Gastrocnemius medialis (tissue), 4 donors: Measurements from ENCODE around the gene NAA10. TPM values are rescaled to one million over a fixed set of nuclear protein-coding genes. Genes with fewer than 3 reads are reported as not detected.

Experiments
- ATAC-seq, 2 donors: fragments of 150-250 bp; one replicate each; pipeline ENCODE4 v1.9.1; 2016
- DNase-seq, 2 donors: peaks; one replicate each; pipeline ENCODE4 v3.0.0-alpha.2; 2019
- H3K27ac ChIP-seq, 4 donors: fragments of 200-600 bp; sonication (generic); 1 replicate in 1 of 4; 2 replicates in 3 of 4; pipeline ENCODE4 v1.5.1; 2016 to 2018; ENCODE audit warnings: mild to moderate bottlenecking in 2 of 4, moderate library complexity in 1 of 4
- H3K27me3 ChIP-seq, 3 donors: fragments of 200-600 bp; sonication (generic) in 2 of 3; 1 replicate in 1 of 3; 2 replicates in 2 of 3; pipeline versions ENCODE4 v1.5.1 to v1.6.0; 2016 to 2019; ENCODE audit warnings: mild to moderate bottlenecking in 1 of 3, moderate library complexity in 1 of 3
- H3K36me3 ChIP-seq, 2 donors: fragments of 200-600 bp; sonication (generic) in 1 of 2; one replicate each; pipeline ENCODE4 v1.5.1; 2017 to 2018
- H3K4me1 ChIP-seq, 2 donors: fragments of 200-600 bp; sonication (generic) in 1 of 2; one replicate each; pipeline ENCODE4 v1.5.1; 2016 to 2017; ENCODE audit warnings: mild to moderate bottlenecking in 2 of 2
- H3K4me3 ChIP-seq, 4 donors: fragments of 200-600 bp; sonication (generic) in 3 of 4; 1 replicate in 1 of 4; 2 replicates in 3 of 4; pipeline ENCODE4 v1.5.1; 2016 to 2019; ENCODE audit warnings: mild to moderate bottlenecking in 2 of 4
- H3K9me3 ChIP-seq, 3 donors: fragments of 200-600 bp; sonication (generic) in 2 of 3; 1 replicate in 1 of 3; 2 replicates in 2 of 3; pipeline ENCODE4 v1.5.1; 2016 to 2019
- POLR2A ChIP-seq, 2 donors: fragments of 450-650 bp; IDR thresholded peaks; one replicate each; pipeline ENCODE4 v1.6.1; 2017; ENCODE audit warnings: antibody characterized with exemption in 2 of 2, mild to moderate bottlenecking in 2 of 2, moderate library complexity in 2 of 2
- in situ Hi-C, 4 donors: fragments of 200-750 bp; cut with MboI; loops; one replicate each; pipeline versions ENCODE4 v1.15.0 to v1.8.0; 2017; ENCODE audit warnings: low sequenced_read_pairs in 4 of 4
- intact Hi-C: fragments of 100-400 bp; cut with DNase I; formaldehyde crosslinking; loops from one replicate; pipeline ENCODE4 v1.15.1; 2023; ENCODE audit warnings: low total_unique reads
- microRNA-seq, 2 donors: library from miRNA; unstranded; fragments of <30 nt; microRNA quantifications; one replicate each; pipeline ENCODE4, GENCODE V29; 2016; ENCODE audit warnings: borderline replicate concordance in 2 of 2
- total RNA-seq, 4 donors: library from RNA; depleted of rRNA; stranded (reverse); fragments of >200 nt; gene quantifications; one replicate each; pipeline versions ENCODE4 v1.1.0 to v1.2.3, GENCODE V29; 2016
- TF ChIP-seq, protein P1 (sequence below), 5 experiments: fragments of 450-650 bp in 3 of 5; fragments of 200-600 bp in 2 of 5; sonication (generic) in 2 of 5; IDR thresholded peaks in 4 of 5; conservative IDR thresholded peaks in 1 of 5; 1 replicate in 4 of 5; 2 replicates in 1 of 5; pipeline ENCODE4 v1.5.1; 2016 to 2019; ENCODE audit warnings: antibody characterized with exemption in 5 of 5, mild to moderate bottlenecking in 3 of 5, moderate library complexity in 3 of 5

The NAA10 gene
- total RNA-seq, 4 donors from 2014 or later = 76.3 to 175 (median 111) TPM

DNA sequence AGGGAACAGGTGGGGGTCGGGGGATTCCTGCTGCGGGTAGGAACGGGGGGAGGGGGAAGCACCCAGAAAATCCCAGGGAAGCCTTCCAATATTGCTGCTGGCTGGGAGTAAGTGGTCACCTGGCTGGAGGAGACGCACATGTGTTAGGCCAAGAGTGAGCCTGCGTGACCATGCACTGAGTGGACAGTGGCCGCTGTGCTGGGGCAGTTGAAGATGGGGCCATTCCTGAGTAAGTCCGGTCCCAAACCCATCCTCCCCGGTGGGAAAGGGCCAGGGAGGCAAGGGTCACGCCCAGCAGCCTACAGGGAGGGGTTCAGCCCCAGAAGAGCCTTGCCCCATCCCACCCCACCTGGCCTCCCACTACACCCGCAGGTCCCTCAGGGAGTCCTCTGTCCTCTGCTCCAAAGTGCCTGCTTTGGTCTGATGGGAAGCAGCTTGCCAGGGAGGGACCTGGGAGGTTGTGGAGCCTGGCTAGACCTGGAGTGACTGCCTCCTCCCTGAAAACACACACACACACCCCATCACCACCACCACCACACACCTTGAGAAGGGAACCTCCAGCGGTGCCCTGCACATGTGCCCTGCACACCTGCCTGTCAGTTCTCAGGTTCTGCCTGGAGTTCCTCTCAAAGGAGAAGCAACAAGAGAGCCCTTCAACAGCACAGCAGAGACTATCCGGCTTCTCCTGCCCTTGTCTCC, 54.9 kb downstream of the NAA10 start:
- no peak for DNase-seq
- H3K9me3 ChIP-seq = no peaks in the 10 kb centered on the region
- TF ChIP-seq, protein P1, sequence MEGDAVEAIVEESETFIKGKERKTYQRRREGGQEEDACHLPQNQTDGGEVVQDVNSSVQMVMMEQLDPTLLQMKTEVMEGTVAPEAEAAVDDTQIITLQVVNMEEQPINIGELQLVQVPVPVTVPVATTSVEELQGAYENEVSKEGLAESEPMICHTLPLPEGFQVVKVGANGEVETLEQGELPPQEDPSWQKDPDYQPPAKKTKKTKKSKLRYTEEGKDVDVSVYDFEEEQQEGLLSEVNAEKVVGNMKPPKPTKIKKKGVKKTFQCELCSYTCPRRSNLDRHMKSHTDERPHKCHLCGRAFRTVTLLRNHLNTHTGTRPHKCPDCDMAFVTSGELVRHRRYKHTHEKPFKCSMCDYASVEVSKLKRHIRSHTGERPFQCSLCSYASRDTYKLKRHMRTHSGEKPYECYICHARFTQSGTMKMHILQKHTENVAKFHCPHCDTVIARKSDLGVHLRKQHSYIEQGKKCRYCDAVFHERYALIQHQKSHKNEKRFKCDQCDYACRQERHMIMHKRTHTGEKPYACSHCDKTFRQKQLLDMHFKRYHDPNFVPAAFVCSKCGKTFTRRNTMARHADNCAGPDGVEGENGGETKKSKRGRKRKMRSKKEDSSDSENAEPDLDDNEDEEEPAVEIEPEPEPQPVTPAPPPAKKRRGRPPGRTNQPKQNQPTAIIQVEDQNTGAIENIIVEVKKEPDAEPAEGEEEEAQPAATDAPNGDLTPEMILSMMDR (IDR thresholded peaks at IDR 0.05 in 4 of 5, conservative IDR thresholded peaks at IDR 0.05 in 1 of 5) = no peak
- no peak for TF ChIP-seq POLR2A (IDR thresholded peaks at IDR 0.05)
- in situ Hi-C loops (no loop called here), intact Hi-C loops (no loop called here)
- ATAC-seq = no peak
- H3K27ac ChIP-seq = no peak overlapping the region
- no peak overlapping the region for H3K4me3 ChIP-seq
- peaks cover 5 to 73% (median 30%) of the 10 kb centered on the region in 3 donors for H3K27me3 ChIP-seq
- H3K4me1 ChIP-seq = no peaks in the 10 kb centered on the region
- no peaks in the 10 kb centered on the region for H3K36me3 ChIP-seq

Small RNAs within 50 kb of the gene (microRNA-seq; reads per million reads assigned to microRNA genes)
- gene MIR3202-1 = 0 reads per million in 2 donors
- gene MIR3202-2 = 0 reads per million in 2 donors

Other genes with a start within 250 kb of the NAA10 start
- gene SLC6A8, start 247.1 kb downstream of the NAA10 start, total RNA-seq = 10 to 100 TPM; 40.1 to 78.1 (median 45.0) TPM
- 10 to 100 TPM; 41.5 to 91.9 (median 48.3) TPM for gene BCAP31, start 210.7 kb downstream of the NAA10 start, total RNA-seq
- 10 to 100 TPM; 19.9 to 54.6 (median 34.5) TPM for gene ABCD1, start 210.2 kb downstream of the NAA10 start, total RNA-seq
- gene PLXNB3, start 170.8 kb downstream of the NAA10 start, total RNA-seq = 1 to 10 TPM in 1 of 4 donors, under 1 TPM in 3; 0.10 to 1.1 (median 0.13) TPM
- gene SRPK3, start 154.0 kb downstream of the NAA10 start, total RNA-seq = 10 to 100 TPM; 30.3 to 39.9 (median 33.8) TPM
- 10 to 100 TPM; 79.8 to 92.7 (median 86.4) TPM for gene IDH3G, start 140.7 kb downstream of the NAA10 start, total RNA-seq
- gene SSR4, start 140.4 kb downstream of the NAA10 start, total RNA-seq = 100 to 1,000 TPM in 2 of 4 donors, 10 to 100 TPM in 2; 73.9 to 111 (median 93.4) TPM
- gene PDZD4, start 104.5 kb downstream of the NAA10 start, total RNA-seq = 1 to 10 TPM in 2 of 4 donors, under 1 TPM in 2; 0.59 to 2.2 (median 1.4) TPM
- gene L1CAM, start 48.9 kb downstream of the NAA10 start, total RNA-seq = under 1 TPM; 0.05 to 0.62 (median 0.48) TPM
- 1 to 10 TPM; 1.5 to 3.8 (median 2.0) TPM for gene AVPR2, start 30.4 kb downstream of the NAA10 start, total RNA-seq
- 10 to 100 TPM in 1 of 4 donors, 1 to 10 TPM in 3; 2.6 to 10.7 (median 4.4) TPM for gene ARHGAP4, start 8.8 kb downstream of the NAA10 start, total RNA-seq
- 1 to 10 TPM; 1.8 to 2.6 (median 2.0) TPM for gene RENBP, start 9.6 kb upstream of the NAA10 start, total RNA-seq
- gene HCFC1, start 36.8 kb upstream of the NAA10 start, total RNA-seq = 10 to 100 TPM; 15.9 to 56.4 (median 51.8) TPM
- gene TMEM187, start 37.7 kb upstream of the NAA10 start, total RNA-seq = 1 to 10 TPM; 1.3 to 8.6 (median 3.8) TPM
- gene IRAK1, start 84.9 kb upstream of the NAA10 start, total RNA-seq = 100 to 1,000 TPM in 3 of 4 donors, 10 to 100 TPM in 1; 73.9 to 157 (median 115) TPM
- gene MECP2, start 162.7 kb upstream of the NAA10 start, total RNA-seq = 10 to 100 TPM; 39.0 to 63.2 (median 45.2) TPM
- gene OPN1LW, start 209.2 kb upstream of the NAA10 start, total RNA-seq = not detected
- not detected for gene OPN1MW, start 247.6 kb upstream of the NAA10 start, total RNA-seq